Heart left ventricle (tissue), 13 donors: ENCODE measurements around the gene AKAP7.

Experiments used
- POLR2A ChIP-seq, 2 donors: fragments of 450-650 bp; IDR thresholded peaks; one replicate each; pipeline ENCODE4 v1.6.1; 2017; ENCODE audit warnings: antibody characterized with exemption in 2 of 2, mild to moderate bottlenecking in 2 of 2, moderate library complexity in 2 of 2
- TF ChIP-seq, protein P1 (sequence below), 12 donors: fragments of 200-600 bp; sonication (generic) in 4 of 12; IDR thresholded peaks; one replicate each; pipeline versions ENCODE4 v1.5.0 to v1.8.0; 2018 to 2022; ENCODE audit warnings: antibody characterized with exemption in 12 of 12, mild to moderate bottlenecking in 5 of 12
- donor health status: ischemic (EF 13 %, LVEDD 7.1; RV severe dilation, severe dysfunction).
- donor health status: DM: no; HTN: yes; CAD: no.
- donor health status: DM: no; HTN: no; CAD: no.
- donor health status: ischemic (EF 25% LVEDD 6.9; RV normal size, moderate dysfunction).
- donor health status: ischemic (EF 25% LVEDD 5.7; RV mildly dilated, moderate dysfunction).
- donor health status: ischemic (EF 35%, LVEDD 5.7; RV mildly dilated, moderate dysfunction).
- donor health status: nonischemic (EF 11% LVEDD 7.7; RV severe dilation, severe dysfunction).
- donor health status: DM: yes; HTN: yes; CAD: no.
- donor health status: PGD.
- donor health status: ischemic (EF 29% LVEDD 5.4; RV normal size, mild dysfunction).
- donor health status: nonischemic (EF 23%, LVEDD 6.1; RV moderate dilation, normal function).

DNA sequence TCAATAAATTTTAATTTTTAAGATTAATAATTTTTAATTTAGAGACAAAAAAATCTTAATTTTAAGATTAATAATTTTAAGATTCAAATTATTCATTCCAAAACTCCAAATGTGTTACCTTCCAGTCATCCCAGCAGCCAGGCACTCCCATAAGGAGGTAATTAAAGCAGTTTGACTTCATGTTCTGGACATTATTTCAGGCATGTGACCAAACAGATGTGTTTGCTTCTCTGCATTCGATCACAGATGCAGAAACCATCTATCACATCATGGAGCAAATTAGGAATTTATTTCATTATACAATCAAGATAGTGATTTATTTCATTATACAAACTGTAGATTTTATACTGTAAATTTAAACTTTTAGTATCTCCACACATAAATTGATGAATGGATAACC, 150.3 kb downstream of the AKAP7 start:
- TF ChIP-seq, protein P1, sequence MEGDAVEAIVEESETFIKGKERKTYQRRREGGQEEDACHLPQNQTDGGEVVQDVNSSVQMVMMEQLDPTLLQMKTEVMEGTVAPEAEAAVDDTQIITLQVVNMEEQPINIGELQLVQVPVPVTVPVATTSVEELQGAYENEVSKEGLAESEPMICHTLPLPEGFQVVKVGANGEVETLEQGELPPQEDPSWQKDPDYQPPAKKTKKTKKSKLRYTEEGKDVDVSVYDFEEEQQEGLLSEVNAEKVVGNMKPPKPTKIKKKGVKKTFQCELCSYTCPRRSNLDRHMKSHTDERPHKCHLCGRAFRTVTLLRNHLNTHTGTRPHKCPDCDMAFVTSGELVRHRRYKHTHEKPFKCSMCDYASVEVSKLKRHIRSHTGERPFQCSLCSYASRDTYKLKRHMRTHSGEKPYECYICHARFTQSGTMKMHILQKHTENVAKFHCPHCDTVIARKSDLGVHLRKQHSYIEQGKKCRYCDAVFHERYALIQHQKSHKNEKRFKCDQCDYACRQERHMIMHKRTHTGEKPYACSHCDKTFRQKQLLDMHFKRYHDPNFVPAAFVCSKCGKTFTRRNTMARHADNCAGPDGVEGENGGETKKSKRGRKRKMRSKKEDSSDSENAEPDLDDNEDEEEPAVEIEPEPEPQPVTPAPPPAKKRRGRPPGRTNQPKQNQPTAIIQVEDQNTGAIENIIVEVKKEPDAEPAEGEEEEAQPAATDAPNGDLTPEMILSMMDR (IDR thresholded peaks at IDR 0.05), result no peak
- TF ChIP-seq POLR2A (IDR thresholded peaks at IDR 0.05), result no peak
